NK-92 treated with Interleukin-12 subunit alpha and Interleukin-12 subunit beta, amount 100 ng/mL, for 24 hours (cell line): ENCODE results near the gene OR7C2.
"Not testable (repeated sequence)": the region's sequence is repeated elsewhere in the genome, so short reads cannot be mapped to it uniquely, and the experiment has no call there.

Experiments used
- DNase-seq: peaks from one replicate; lab custom pipeline; 2025; lab: John Stamatoyannopoulos, UW

Gene OR7C2

GRCh38 chr19:14941189-14941588, at the start of gene OR7C2:
Gene OR7C2 (plus strand): TSS chr19:14941489. CDS start chr19:14941489, 0 bp downstream.
- no peak for DNase-seq

- DNase-seq, result no peak
Measured at GRCh38 chr19:14901675-14902260, 39.5 kb upstream of the OR7C2 start.

- no peak for DNase-seq
Measured at GRCh38 chr19:14906711-14907110, 34.6 kb upstream of the OR7C2 start.

GRCh38 chr19:14915116-14915515, 26.2 kb upstream of the OR7C2 start:
- no peak for DNase-seq

GRCh38 chr19:14916848-14917247, 24.4 kb upstream of the OR7C2 start:
- no peak for DNase-seq

GRCh38 chr19:14933506-14933905, 7.8 kb upstream of the OR7C2 start:
- DNase-seq, result no peak

GRCh38 chr19:14940266-14940665, 1.0 kb upstream of the OR7C2 start:
- DNase-seq, result no peak

GRCh38 chr19:14943601-14944000, 2.3 kb downstream of the OR7C2 start:
- DNase-seq, result no peak

GRCh38 chr19:14944456-14944855, 3.2 kb downstream of the OR7C2 start:
- no peak for DNase-seq

GRCh38 chr19:14949413-14949812, 8.1 kb downstream of the OR7C2 start:
- not testable (repeated sequence) for DNase-seq

- no peak for DNase-seq
Measured at GRCh38 chr19:14949876-14950275, 8.6 kb downstream of the OR7C2 start.

- no peak for DNase-seq
Measured at GRCh38 chr19:14950421-14950820, 9.1 kb downstream of the OR7C2 start.

- no peak for DNase-seq
Measured at GRCh38 chr19:14952767-14953166, 11.5 kb downstream of the OR7C2 start.

GRCh38 chr19:14954071-14954655, 12.9 kb downstream of the OR7C2 start:
- DNase-seq, result no peak

- DNase-seq, result no peak
Measured at GRCh38 chr19:14957464-14957863, 16.2 kb downstream of the OR7C2 start.

- no peak for DNase-seq
Measured at GRCh38 chr19:14959263-14959662, 18.0 kb downstream of the OR7C2 start.

GRCh38 chr19:14961956-14962685, 20.8 kb downstream of the OR7C2 start:
- DNase-seq, result no peak

- DNase-seq, result no peak
Measured at GRCh38 chr19:14968247-14968646, 27.0 kb downstream of the OR7C2 start.

- no peak for DNase-seq
Measured at GRCh38 chr19:14971474-14971873, 30.2 kb downstream of the OR7C2 start.

- no peak for DNase-seq
Measured at GRCh38 chr19:14972676-14973075, 31.4 kb downstream of the OR7C2 start.

- DNase-seq, result no peak
Measured at GRCh38 chr19:14974488-14974887, 33.2 kb downstream of the OR7C2 start.

GRCh38 chr19:14977128-14977527, 35.8 kb downstream of the OR7C2 start:
- no peak for DNase-seq

- no peak for DNase-seq
Measured at GRCh38 chr19:14978161-14978776, 37.0 kb downstream of the OR7C2 start.
